BE2C (cell line): Measurements from ENCODE around the gene HORMAD1.

Source experiments
- DNase-seq: peaks from one replicate; pipeline ENCODE4 v3.0.0-alpha.2; 2020
- H3K27me3 ChIP-seq: fragments of 250-450 bp; sonication (Bioruptor Pico); 2 replicates; pipeline ENCODE4 v1.5.1; 2020; ENCODE audit warnings: mild to moderate bottlenecking
- H3K36me3 ChIP-seq: fragments of 250-450 bp; sonication (Bioruptor Pico); 2 replicates; pipeline ENCODE4 v1.5.1; 2020; ENCODE audit warnings: mild to moderate bottlenecking
- H3K4me1 ChIP-seq: fragments of 250-450 bp; sonication (Bioruptor Pico); 2 replicates; pipeline ENCODE4 v1.5.1; 2020
- H3K4me3 ChIP-seq: 2 replicates; pipeline ENCODE4 v1.5.1; 2011; ENCODE audit warnings: low read depth, low read length
- H3K9me3 ChIP-seq: fragments of 250-450 bp; sonication (Bioruptor Pico); 2 replicates; pipeline ENCODE4 v1.5.1; 2020
- TF ChIP-seq, protein P1 (sequence below): IDR thresholded peaks from 2 replicates; pipeline ENCODE4 v1.5.1; 2012; ENCODE audit warnings: mild to moderate bottlenecking, low read depth, low read length

HORMAD1 gene

GRCh38 chr1:150706091-150706490, 14.6 kb downstream of the HORMAD1 start:
- Histone ChIP-seq H3K36me3 (no peaks in the 10 kb centered on the region), H3K27me3 (no peaks in the 10 kb centered on the region), H3K9me3 (no peaks in the 10 kb centered on the region), H3K4me1 (no peaks in the 10 kb centered on the region), H3K4me3 (no peak overlapping the region)
- TF ChIP-seq, protein P1, sequence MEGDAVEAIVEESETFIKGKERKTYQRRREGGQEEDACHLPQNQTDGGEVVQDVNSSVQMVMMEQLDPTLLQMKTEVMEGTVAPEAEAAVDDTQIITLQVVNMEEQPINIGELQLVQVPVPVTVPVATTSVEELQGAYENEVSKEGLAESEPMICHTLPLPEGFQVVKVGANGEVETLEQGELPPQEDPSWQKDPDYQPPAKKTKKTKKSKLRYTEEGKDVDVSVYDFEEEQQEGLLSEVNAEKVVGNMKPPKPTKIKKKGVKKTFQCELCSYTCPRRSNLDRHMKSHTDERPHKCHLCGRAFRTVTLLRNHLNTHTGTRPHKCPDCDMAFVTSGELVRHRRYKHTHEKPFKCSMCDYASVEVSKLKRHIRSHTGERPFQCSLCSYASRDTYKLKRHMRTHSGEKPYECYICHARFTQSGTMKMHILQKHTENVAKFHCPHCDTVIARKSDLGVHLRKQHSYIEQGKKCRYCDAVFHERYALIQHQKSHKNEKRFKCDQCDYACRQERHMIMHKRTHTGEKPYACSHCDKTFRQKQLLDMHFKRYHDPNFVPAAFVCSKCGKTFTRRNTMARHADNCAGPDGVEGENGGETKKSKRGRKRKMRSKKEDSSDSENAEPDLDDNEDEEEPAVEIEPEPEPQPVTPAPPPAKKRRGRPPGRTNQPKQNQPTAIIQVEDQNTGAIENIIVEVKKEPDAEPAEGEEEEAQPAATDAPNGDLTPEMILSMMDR: no peak
- DNase-seq: no peak

GRCh38 chr1:150703427-150703826, 17.3 kb downstream of the HORMAD1 start:
- no peak for DNase-seq
- TF ChIP-seq, protein P1: no peak
- no peaks in the 10 kb centered on the region for H3K4me1 ChIP-seq
- H3K36me3 ChIP-seq: no peaks in the 10 kb centered on the region
- H3K4me3 ChIP-seq: no peak overlapping the region
- H3K27me3 ChIP-seq: no peaks in the 10 kb centered on the region; the same call in 1 of the 2 replicates
- H3K9me3 ChIP-seq: no peaks in the 10 kb centered on the region

GRCh38 chr1:150696995-150697927, 23.4 kb downstream of the HORMAD1 start, which contains the start of gene GOLPH3L:
Gene GOLPH3L, minus strand, starts transcription at chr1:150697154. Its CDS starts 2,316 bp downstream, at chr1:150694838.
- H3K4me1 ChIP-seq: peaks cover 3% of the 10 kb centered on the region; the same call in 1 of the 2 replicates
- no peaks in the 10 kb centered on the region; the same call in 1 of the 2 replicates for H3K27me3 ChIP-seq
- H3K36me3 ChIP-seq: peaks cover 21% of the 10 kb centered on the region
- H3K4me3 ChIP-seq: peak within 1 kb of the TSS; percentile 93
- no peaks in the 10 kb centered on the region for H3K9me3 ChIP-seq
- DNase-seq: peak; percentile 95
- TF ChIP-seq, protein P1: peak; percentile 35; the same call in 1 of the 2 replicates

DNA sequence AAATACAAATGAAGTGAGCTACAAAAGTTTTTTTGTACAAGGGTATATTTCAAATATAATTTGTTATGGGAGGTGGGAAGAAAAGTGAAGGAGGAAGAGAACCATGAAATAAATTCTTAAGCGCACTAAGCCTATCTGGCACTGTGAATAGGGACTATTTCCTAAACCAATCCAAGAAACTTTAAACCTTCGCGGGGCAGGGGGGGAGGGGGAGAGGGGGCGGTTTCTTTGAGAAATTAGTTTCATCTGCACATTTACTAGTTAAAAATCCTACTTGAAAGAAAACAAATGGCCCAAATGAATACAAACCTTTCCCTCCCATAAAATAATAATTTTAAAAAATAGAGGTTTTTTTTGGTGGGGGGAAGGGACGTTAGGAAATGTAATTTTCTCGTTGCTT, 24.1 kb downstream of the HORMAD1 start:
- no peak for DNase-seq
- H3K9me3 ChIP-seq: no peaks in the 10 kb centered on the region
- peaks cover 21% of the 10 kb centered on the region for H3K36me3 ChIP-seq
- H3K4me1 ChIP-seq: peaks cover 3% of the 10 kb centered on the region; the same call in 1 of the 2 replicates
- H3K27me3 ChIP-seq: no peaks in the 10 kb centered on the region; the same call in 1 of the 2 replicates
- H3K4me3 ChIP-seq: peak overlapping the region; percentile 93
- TF ChIP-seq, protein P1: no peak

DNA sequence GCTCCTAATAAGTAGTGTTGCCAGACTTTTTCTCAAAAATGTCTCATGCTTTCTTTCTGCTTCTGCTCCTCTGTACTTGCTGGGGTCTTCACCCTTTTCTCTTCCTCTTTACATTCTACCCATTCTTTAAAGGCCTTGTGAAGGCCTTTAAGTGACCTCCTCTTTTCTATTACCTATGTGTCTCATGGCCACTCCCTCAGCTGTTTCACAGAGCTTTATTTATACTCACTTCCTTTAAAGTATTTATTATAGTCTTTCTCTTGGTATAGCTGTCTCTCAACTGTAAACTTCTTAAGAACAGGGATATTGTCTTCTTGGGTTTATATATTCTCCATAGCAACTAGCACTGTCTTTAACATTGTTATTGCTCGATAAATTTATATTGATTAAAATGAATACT, 24.5 kb downstream of the HORMAD1 start:
- peaks cover 3% of the 10 kb centered on the region; the same call in 1 of the 2 replicates for H3K4me1 ChIP-seq
- peaks cover 24% of the 10 kb centered on the region for H3K36me3 ChIP-seq
- no peaks in the 10 kb centered on the region; the same call in 1 of the 2 replicates for H3K27me3 ChIP-seq
- peak overlapping the region; percentile 93 for H3K4me3 ChIP-seq
- DNase-seq: no peak
- TF ChIP-seq, protein P1: no peak
- H3K9me3 ChIP-seq: no peaks in the 10 kb centered on the region

DNA sequence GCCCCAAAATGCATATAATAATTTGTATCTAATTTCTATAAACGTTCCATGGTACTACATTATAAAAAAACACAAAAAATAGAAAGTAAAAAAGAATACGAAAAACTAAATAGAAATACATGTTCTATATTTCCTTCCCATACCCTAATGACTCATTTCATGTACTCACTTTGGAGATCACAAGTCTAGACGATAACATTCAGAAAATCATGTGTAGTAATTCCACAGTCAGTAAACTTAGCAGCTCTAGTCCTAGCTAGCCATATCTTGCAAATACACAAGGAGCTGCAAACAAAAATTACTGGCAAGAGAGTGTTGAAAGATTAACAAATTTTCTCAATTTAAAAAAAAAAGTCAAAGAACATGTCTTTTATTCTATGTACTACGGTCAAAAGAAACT, 25.1 kb downstream of the HORMAD1 start:
- Histone ChIP-seq H3K9me3 (no peaks in the 10 kb centered on the region), H3K4me1 (peaks cover 3% of the 10 kb centered on the region; the same call in 1 of the 2 replicates), H3K36me3 (peaks cover 28% of the 10 kb centered on the region), H3K4me3 (no peak overlapping the region), H3K27me3 (no peaks in the 10 kb centered on the region; the same call in 1 of the 2 replicates)
- TF ChIP-seq, protein P1: no peak
- DNase-seq: no peak
